ENCODE measurements around the gene SCEL. TPM values are rescaled to one million over a fixed set of nuclear protein-coding genes. Genes with fewer than 3 reads are reported as not detected.

SCEL gene
- total RNA-seq, 1 donor from 2014 or later: not detected

DNA sequence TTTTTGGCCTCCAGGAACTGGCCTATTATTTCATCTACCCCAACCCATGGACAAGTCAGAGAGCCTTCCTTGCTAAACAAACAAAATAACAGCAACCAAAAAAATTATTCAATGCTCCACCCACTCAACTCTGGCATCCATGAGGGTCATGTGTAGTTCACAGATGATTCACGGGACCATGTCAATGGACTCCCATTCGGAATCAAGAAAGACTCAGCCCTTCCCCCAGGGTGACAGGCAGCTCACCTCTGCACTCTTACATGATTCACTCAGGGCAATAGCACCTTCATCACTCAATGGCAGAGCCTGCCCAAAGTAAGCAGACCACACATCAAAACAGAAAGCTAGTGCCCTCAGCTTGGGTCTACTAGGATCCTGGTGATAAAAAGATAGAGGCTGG lies 14.3 kb upstream of the SCEL start:
- no peak for DNase-seq (ENCODE audit: extremely low spot score, unreplicated experiment)
- Mint-ChIP-seq H3K9me3 (ENCODE audit: unreplicated experiment) (no peaks in the 10 kb centered on the region), H3K4me3 (ENCODE audit: unreplicated experiment) (no peak overlapping the region), H3K27me3 (ENCODE audit: unreplicated experiment) (peaks cover 2% of the 10 kb centered on the region), H3K36me3 (ENCODE audit: unreplicated experiment) (no peaks in the 10 kb centered on the region), H3K4me1 (ENCODE audit: unreplicated experiment) (no peaks in the 10 kb centered on the region), H3K27ac (ENCODE audit: unreplicated experiment) (no peak overlapping the region)
- TF ChIP-seq, protein P1, sequence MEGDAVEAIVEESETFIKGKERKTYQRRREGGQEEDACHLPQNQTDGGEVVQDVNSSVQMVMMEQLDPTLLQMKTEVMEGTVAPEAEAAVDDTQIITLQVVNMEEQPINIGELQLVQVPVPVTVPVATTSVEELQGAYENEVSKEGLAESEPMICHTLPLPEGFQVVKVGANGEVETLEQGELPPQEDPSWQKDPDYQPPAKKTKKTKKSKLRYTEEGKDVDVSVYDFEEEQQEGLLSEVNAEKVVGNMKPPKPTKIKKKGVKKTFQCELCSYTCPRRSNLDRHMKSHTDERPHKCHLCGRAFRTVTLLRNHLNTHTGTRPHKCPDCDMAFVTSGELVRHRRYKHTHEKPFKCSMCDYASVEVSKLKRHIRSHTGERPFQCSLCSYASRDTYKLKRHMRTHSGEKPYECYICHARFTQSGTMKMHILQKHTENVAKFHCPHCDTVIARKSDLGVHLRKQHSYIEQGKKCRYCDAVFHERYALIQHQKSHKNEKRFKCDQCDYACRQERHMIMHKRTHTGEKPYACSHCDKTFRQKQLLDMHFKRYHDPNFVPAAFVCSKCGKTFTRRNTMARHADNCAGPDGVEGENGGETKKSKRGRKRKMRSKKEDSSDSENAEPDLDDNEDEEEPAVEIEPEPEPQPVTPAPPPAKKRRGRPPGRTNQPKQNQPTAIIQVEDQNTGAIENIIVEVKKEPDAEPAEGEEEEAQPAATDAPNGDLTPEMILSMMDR (IDR thresholded peaks at IDR 0.05): no peak

- TF ChIP-seq, protein P1 (IDR thresholded peaks at IDR 0.05): no peak
- H3K9me3 Mint-ChIP-seq (ENCODE audit: unreplicated experiment): no peaks in the 10 kb centered on the region
- no peak overlapping the region for H3K27ac Mint-ChIP-seq (ENCODE audit: unreplicated experiment)
- no peaks in the 10 kb centered on the region for H3K4me1 Mint-ChIP-seq (ENCODE audit: unreplicated experiment)
- no peak for DNase-seq (ENCODE audit: extremely low spot score, unreplicated experiment)
- no peaks in the 10 kb centered on the region for H3K36me3 Mint-ChIP-seq (ENCODE audit: unreplicated experiment)
- no peak overlapping the region for H3K4me3 Mint-ChIP-seq (ENCODE audit: unreplicated experiment)
- H3K27me3 Mint-ChIP-seq (ENCODE audit: unreplicated experiment): peaks cover 2% of the 10 kb centered on the region
Measured at GRCh38 chr13:77521595-77522367, 13.7 kb upstream of the SCEL start.

DNA sequence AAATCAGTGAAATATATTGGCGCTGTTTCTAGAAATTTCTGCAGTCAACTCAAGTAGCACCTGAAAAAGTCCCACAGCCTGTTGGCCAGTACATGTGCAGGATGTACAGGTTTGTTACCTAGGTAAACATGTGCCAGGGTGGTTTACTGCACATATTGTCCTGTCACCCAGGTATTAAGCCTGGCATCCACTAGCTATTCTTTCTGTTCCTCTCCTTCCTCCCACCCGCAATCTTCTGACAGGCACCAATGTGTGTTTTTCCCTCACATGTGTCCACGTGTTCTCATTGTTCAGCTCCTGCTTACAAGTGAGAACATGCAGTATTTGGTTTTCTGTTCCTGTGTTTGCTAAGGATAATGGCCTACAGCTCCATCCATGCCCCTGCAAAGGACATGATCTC lies 13.1 kb upstream of the SCEL start:
- no peak for DNase-seq (ENCODE audit: extremely low spot score, unreplicated experiment)
- Mint-ChIP-seq H3K36me3 (ENCODE audit: unreplicated experiment) (no peaks in the 10 kb centered on the region), H3K9me3 (ENCODE audit: unreplicated experiment) (no peaks in the 10 kb centered on the region), H3K27ac (ENCODE audit: unreplicated experiment) (no peak overlapping the region), H3K4me3 (ENCODE audit: unreplicated experiment) (no peak overlapping the region), H3K4me1 (ENCODE audit: unreplicated experiment) (no peaks in the 10 kb centered on the region), H3K27me3 (ENCODE audit: unreplicated experiment) (peaks cover 2% of the 10 kb centered on the region)
- TF ChIP-seq, protein P1 (IDR thresholded peaks at IDR 0.05): no peak

GRCh38 chr13:77523386-77523785 lies 12.1 kb upstream of the SCEL start:
- Mint-ChIP-seq H3K4me3 (ENCODE audit: unreplicated experiment) (no peak overlapping the region), H3K36me3 (ENCODE audit: unreplicated experiment) (no peaks in the 10 kb centered on the region), H3K9me3 (ENCODE audit: unreplicated experiment) (no peaks in the 10 kb centered on the region), H3K27me3 (ENCODE audit: unreplicated experiment) (peaks cover 2% of the 10 kb centered on the region), H3K4me1 (ENCODE audit: unreplicated experiment) (no peaks in the 10 kb centered on the region), H3K27ac (ENCODE audit: unreplicated experiment) (no peak overlapping the region)
- DNase-seq (ENCODE audit: extremely low spot score, unreplicated experiment): no peak
- TF ChIP-seq, protein P1 (IDR thresholded peaks at IDR 0.05): no peak

GRCh38 chr13:77523834-77524728 lies 11.4 kb upstream of the SCEL start:
- Mint-ChIP-seq H3K36me3 (ENCODE audit: unreplicated experiment) (no peaks in the 10 kb centered on the region), H3K27me3 (ENCODE audit: unreplicated experiment) (peaks cover 2% of the 10 kb centered on the region), H3K9me3 (ENCODE audit: unreplicated experiment) (no peaks in the 10 kb centered on the region), H3K4me3 (ENCODE audit: unreplicated experiment) (no peak overlapping the region), H3K27ac (ENCODE audit: unreplicated experiment) (no peak overlapping the region), H3K4me1 (ENCODE audit: unreplicated experiment) (no peaks in the 10 kb centered on the region)
- TF ChIP-seq, protein P1 (IDR thresholded peaks at IDR 0.05): no peak
- no peak for DNase-seq (ENCODE audit: extremely low spot score, unreplicated experiment)
